Gastroesophageal sphincter (tissue), 3 donors: ENCODE results near the gene PACRG.

Experiments
- CTCF ChIP-seq, 4 experiments: fragments of 200-600 bp in 2 of 4; fragments of 450-650 bp in 2 of 4; sonication (generic) in 1 of 4; IDR thresholded peaks; one replicate each; pipeline ENCODE4 v1.5.1; 2017 to 2019; ENCODE audit warnings: antibody characterized with exemption in 4 of 4, mild to moderate bottlenecking in 2 of 4, moderate library complexity in 2 of 4
- POLR2AphosphoS5 ChIP-seq: sonication (generic); formaldehyde crosslinking; IDR thresholded peaks from one replicate; pipeline ENCODE4 v1.6.1; 2017; ENCODE audit warnings: antibody characterized with exemption

GRCh38 chr6:163121270-163121669, 393.5 kb downstream of the PACRG start:
- TF ChIP-seq CTCF (IDR thresholded peaks at IDR 0.05) (no peak), POLR2AphosphoS5 (no peak)
